AG04450 (cell line): ENCODE data around the gene ENO2. TPM values are rescaled to one million over a fixed set of nuclear protein-coding genes. Genes with fewer than 3 reads are reported as not detected.
"Not testable (repeated sequence)": the region's sequence is repeated elsewhere in the genome, so short reads cannot be mapped to it uniquely, and the experiment has no call there.

Experiments used
- CTCF ChIA-PET: fragments of 300-600, 350-600 bp; formaldehyde crosslinking; extraction: SDS; loops from one replicate; lab custom pipeline; 2022; ENCODE audit warnings: antibody characterized with exemption, inconsistent platforms; lab: Charles Lee
- POLR2A ChIA-PET: fragments of 350-600 bp; formaldehyde crosslinking; extraction: SDS; loops from one replicate; lab custom pipeline; 2021; ENCODE audit warnings: antibody characterized with exemption, inconsistent platforms; lab: Yijun Ruan, JAX
- DNase-seq: peaks from one replicate; pipeline ENCODE4 v3.0.0-alpha.2; 2011; ENCODE audit warnings: low read depth, low spot score
- H3K27ac ChIP-seq: one replicate; pipeline ENCODE4 v1.5.1; 2012; ENCODE audit warnings: low read depth, low read length, control low read depth
- H3K27me3 ChIP-seq: one replicate; pipeline ENCODE4 v1.6.0; 2012; ENCODE audit warnings: low read length; ENCODE audit not compliant: control insufficient read depth, insufficient read depth
- H3K4me3 ChIP-seq: 2 replicates; pipeline ENCODE4 v1.5.1; 2011; ENCODE audit warnings: mild to moderate bottlenecking, low read depth, low read length, control low read depth
- H3K9me3 ChIP-seq: 2 replicates; pipeline ENCODE4 v1.5.1; 2012; ENCODE audit warnings: low read length; ENCODE audit not compliant: control insufficient read depth, insufficient read depth
- CTCF ChIP-seq: IDR thresholded peaks from 2 replicates; pipeline ENCODE4 v1.5.1; 2011; ENCODE audit warnings: low read depth, low read length, control low read depth, inconsistent platforms
- polyA plus RNA-seq: library from polyadenylated mRNA; depleted of rRNA; stranded (reverse); fragments of >200 nt; gene quantifications from 2 replicates; pipeline ENCODE4 v1.2.3, GENCODE V29; 2011

Gene ENO2
- polyA plus RNA-seq, 1 experiment: 25.4 TPM

DNA sequence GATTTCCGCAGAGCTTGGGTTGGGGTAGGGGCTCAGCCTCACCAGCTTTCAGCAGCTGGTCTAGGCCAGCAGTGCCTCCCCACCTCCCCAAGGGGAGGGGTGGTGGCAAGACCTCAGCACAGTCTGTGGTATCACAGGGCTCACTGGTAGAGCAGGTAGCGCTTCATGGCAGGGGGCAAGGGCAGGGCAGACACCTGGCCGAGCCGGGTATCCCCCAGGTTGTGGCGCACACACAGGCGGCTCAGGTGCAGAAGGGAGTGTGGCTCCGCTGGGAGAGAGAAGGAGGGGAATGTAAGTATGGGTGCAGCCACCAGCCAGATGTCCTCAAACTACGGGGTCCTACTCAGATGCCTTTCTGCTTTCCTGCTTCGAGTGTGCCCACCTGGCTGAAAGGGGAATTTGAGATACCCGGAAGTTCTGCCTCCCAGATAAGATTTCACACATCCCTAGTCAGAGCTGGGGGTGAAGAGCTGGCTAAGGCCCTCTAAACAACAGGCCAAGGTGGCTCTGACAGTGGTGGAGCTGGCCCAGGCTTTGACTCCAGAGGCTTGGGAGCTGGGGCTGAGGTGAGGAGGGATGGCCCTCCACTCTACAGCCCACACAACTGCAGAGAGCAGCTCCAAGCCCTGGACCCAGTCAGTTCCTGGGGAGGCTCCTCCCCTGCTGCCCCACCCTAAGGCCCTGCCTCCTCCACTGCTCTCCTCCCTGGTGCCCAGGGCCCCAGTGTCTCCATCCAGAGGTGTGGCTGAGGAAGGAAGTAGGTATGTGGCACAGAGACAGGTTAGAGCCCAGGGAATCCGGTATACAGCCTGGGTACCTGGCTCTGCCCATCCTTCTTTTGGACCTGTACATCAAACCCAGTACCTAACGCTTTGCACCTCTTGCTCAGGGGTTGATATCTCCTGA is 43.1 kb upstream of the ENO2 start:
- Histone ChIP-seq H3K9me3 (no peaks in the 10 kb centered on the region; the same call in 1 of the 2 replicates), H3K27ac (no peak overlapping the region), H3K4me3 (peak overlapping the region; percentile 84), H3K27me3 (no peaks in the 10 kb centered on the region)
- DNase-seq: no peak
- POLR2A ChIA-PET: interaction anchor here (0.7 to 3.3 kb wide), 4 partner anchors 19 to 67 kb away, joined by 4 to 37 read pairs (median 21); partner anchors contain the start of genes CDCA3 and USP5
- no peak for TF ChIP-seq CTCF
- CTCF ChIA-PET: interaction anchor here (1.5 to 5.1 kb wide), 8 partner anchors 11 to 117 kb away, joined by 11 to 50 read pairs (median 18); partner anchors contain the start of genes CDCA3, MLF2 and USP5

DNA sequence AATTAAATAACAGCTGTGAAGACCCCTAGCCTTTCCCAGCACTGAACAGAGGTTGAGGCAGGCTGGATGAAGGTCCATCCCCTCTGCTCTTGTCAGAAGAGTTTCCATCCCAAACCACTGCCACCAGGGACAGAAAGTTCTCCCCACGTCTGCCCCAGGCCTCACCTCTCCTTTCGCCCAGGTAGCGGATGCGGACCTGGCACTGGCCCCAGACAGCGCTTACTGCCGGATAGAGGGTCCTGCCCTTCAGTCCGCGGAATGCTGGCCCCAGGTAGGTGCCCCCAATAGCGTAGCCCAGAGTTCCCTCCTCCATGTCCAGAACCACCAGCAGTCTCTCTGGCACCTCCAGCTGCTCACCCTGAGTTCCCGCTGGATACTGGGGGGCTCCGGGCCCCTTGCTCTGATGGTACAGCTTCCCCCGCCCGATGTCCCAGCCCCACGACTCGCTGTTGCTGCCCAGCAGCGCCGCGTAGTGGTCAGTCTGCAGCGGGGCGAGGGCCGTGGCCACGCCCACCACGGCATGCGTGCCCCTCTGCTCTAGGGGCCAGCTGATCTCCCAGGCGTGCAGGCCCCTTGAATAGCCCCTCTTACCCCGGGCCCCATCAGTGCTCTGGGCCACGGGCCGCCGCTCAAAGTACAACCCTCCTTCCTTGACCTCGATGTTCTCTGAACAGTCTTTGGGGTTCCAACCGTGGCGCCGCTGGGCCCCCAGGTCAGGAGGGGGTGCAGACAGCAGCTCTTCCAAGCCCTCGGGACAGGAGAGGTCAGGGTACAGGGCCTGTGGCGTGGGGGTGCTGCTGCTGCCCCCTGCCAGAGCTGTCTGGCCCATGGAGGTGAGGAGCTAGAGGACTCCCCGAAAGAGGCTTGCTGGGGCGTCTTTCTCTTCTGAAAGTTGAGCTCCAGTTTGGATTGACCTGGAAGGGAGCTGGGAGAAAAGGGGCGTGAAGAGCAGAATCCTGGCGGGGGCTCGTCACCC is 42.0 kb upstream of the ENO2 start:
- Histone ChIP-seq H3K27me3 (no peaks in the 10 kb centered on the region), H3K4me3 (peak overlapping the region; percentile 84), H3K27ac (peak overlapping the region; percentile 65), H3K9me3 (no peaks in the 10 kb centered on the region; the same call in 1 of the 2 replicates)
- POLR2A ChIA-PET: interaction anchor here (0.6 to 3.3 kb wide), 20 partner anchors 9 to 340 kb away, joined by 3 to 37 read pairs (median 5); partner anchors contain the start of genes C12orf57, CDCA3, GAPDH and LRRC23
- CTCF ChIA-PET: interaction anchor here (0.5 to 5.1 kb wide), 30 partner anchors 10 to 241 kb away, joined by 3 to 50 read pairs (median 6); partner anchors contain the start of genes C12orf57, C1RL, CDCA3 and COPS7A
- DNase-seq: no peak
- TF ChIP-seq CTCF: peak; percentile 97

DNA sequence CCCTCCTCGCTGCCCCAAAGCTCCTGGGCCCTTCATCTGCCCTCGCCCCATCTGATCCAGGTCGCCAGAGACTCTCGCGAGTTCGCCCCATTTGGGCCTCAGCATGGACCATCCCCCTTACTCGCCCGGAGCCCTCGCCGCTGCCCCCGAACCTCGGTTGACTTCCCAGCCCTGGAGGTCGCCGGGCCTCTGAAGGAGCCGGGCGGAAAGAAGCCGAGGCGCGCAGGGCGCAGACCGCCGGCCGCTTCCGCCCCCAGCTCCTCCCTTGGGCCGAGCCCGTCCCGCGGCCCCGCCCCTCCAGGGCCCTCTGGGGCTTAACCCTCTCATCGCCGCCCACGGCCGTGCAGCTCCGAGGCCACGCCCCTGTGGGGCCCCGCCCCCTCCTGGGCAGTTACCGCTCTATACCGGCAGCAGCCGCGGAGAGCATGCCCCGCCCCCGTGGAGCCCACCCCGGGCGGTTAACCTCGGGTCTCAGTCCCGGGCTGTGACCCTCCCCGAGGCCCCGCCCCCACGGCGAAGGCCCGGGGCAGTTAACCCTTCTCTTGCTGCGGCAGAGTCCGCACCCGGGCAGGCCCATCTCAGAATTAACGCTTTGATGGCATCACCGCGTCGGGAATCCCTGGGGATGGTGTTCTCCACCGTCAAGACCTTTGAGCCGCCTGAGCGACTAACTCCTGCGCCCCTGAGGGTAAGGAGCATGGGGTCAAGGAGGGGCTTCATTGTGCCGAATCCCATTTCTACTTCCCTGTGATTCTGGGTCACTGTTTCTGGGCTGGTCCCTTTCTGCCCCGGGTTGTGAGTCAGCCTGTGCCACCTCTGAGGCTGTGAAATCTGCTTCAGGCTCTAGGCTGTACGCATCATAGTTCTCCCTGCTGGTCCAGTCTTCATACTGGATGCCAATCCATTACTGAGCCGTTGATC is 41.0 kb upstream of the ENO2 start, which contains the start of gene SPSB2:
SPSB2 (minus strand) TSS at position 210 of the 921 bp plus-strand sequence. CDS start 402 bp downstream, outside the sequence.
- DNase-seq: peak; percentile 79
- no peak for TF ChIP-seq CTCF
- POLR2A ChIA-PET: interaction anchor here (0.6 to 3.3 kb wide), 20 partner anchors 8 to 341 kb away, joined by 3 to 37 read pairs (median 5); partner anchors contain the start of genes C12orf57, CDCA3, GAPDH and LRRC23
- Histone ChIP-seq H3K4me3 (peak within 1 kb of the TSS; percentile 84), H3K27me3 (no peaks in the 10 kb centered on the region), H3K9me3 (no peaks in the 10 kb centered on the region; the same call in 1 of the 2 replicates), H3K27ac (peak within 1 kb of the TSS; percentile 81)
- CTCF ChIA-PET: interaction anchor here (0.6 to 5.1 kb wide), 26 partner anchors 9 to 236 kb away, joined by 3 to 50 read pairs (median 6); partner anchors contain the start of genes C12orf57, C1RL, CDCA3 and COPS7A

DNA sequence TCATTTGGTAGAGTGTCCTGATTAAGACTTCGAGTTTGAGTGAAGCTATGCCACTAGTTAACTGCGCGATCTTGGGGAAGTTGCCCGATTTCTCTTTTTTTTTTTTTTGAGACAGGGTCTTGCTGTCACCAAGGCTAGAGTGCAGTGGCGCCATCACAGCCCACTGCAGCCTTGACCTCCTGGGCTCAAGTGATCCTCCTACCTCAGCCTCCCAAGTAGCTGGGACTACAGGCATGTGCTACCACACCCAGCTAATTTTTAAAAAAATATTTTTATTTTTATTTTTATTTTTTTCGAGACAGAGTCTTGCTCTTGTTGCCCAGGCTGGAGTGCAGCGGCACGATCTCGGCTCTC is 40.4 kb upstream of the ENO2 start:
- Histone ChIP-seq H3K27ac (peak overlapping the region; percentile 81), H3K4me3 (peak overlapping the region; percentile 84)
- CTCF ChIA-PET: interaction anchor here (1.3 to 3.5 kb wide), 4 partner anchors 17 to 120 kb away, joined by 4 to 19 read pairs (median 10); partner anchors contain the start of gene MLF2
- H3K27me3 ChIP-seq, H3K9me3 ChIP-seq, DNase-seq: not testable (repeated sequence)
- POLR2A ChIA-PET: interaction anchor here (0.5 to 3.2 kb wide), 3 partner anchors 17 to 73 kb away, joined by 3 to 35 read pairs (median 14); partner anchors contain the start of genes C12orf57 and RNU7-1

GRCh38 chr12:6879824-6880223 is 34.6 kb upstream of the ENO2 start:
- not testable (repeated sequence) for H3K27ac ChIP-seq, H3K4me3 ChIP-seq, DNase-seq, H3K27me3 ChIP-seq, H3K9me3 ChIP-seq
- ChIA-PET CTCF (interaction anchor here (1.0 to 1.4 kb wide), 2 partner anchors 11 to 322 kb away, joined by 3 read pairs; no protein-coding TSS in a partner anchor), POLR2A (interaction anchor here (0.7 kb wide), 1 partner anchor 29 kb away, joined by 4 read pairs; no protein-coding TSS in a partner anchor)
